AG10803 (cell line): ENCODE measurements around the gene ADAMTS10.

ENCODE experiments used
- DNase-seq: peaks from one replicate; pipeline ENCODE4 v3.0.0; 2010; ENCODE audit warnings: low read depth
- H3K4me3 ChIP-seq: 2 replicates; pipeline ENCODE4 v1.5.1; 2011; ENCODE audit warnings: mild to moderate bottlenecking, low read length, control low read depth
- TF ChIP-seq, protein P1 (sequence below): conservative IDR thresholded peaks from 2 replicates; pipeline ENCODE4 v1.5.1; 2011; ENCODE audit warnings: mild to moderate bottlenecking, low read length, control low read depth, inconsistent platforms

ADAMTS10 gene

DNA sequence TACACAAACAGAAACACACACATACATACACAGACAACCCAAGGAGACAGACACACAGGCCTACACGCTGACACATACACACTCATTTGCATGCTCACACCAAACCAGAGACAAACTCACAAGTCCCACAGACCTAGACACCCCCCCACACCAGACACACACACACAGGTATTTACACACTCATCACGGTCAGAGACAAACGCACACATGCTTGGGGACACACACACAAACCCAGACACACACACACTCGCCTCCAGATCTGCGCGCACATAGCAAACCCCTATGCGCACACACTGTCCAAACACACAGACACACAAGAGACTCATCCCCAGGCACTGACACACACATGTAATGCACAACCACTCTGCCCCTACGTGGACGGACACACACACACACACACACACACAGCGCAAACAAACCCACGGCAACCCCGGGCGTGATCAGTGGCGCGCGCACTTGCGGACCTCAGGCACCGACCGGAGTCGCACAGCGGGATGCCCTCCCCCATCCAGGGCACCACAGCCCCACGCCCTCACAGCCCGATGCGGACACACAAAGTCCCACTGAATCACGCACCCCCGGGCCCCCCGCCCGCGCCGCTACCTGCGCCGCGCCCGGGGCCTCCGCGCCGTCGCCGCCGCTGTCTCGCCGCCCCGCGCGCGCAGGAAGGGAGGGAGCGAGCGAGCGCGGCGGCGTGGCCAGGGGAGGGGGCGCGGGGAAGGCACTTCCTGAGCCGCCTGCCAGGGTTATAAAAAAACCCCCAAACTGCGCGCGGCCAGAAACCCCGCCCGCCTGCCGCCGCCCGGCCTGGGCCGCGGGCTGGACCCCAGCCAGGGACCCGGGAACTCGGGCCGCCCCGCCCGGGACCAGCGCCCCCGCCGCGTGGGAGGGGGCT, at the start of gene ADAMTS10:
ADAMTS10 (minus strand) TSS at position 675 of the 895 bp plus-strand sequence. CDS start 5,005 bp downstream, outside the sequence.
- peak within 1 kb of the TSS; percentile 88 for H3K4me3 ChIP-seq
- TF ChIP-seq, protein P1, sequence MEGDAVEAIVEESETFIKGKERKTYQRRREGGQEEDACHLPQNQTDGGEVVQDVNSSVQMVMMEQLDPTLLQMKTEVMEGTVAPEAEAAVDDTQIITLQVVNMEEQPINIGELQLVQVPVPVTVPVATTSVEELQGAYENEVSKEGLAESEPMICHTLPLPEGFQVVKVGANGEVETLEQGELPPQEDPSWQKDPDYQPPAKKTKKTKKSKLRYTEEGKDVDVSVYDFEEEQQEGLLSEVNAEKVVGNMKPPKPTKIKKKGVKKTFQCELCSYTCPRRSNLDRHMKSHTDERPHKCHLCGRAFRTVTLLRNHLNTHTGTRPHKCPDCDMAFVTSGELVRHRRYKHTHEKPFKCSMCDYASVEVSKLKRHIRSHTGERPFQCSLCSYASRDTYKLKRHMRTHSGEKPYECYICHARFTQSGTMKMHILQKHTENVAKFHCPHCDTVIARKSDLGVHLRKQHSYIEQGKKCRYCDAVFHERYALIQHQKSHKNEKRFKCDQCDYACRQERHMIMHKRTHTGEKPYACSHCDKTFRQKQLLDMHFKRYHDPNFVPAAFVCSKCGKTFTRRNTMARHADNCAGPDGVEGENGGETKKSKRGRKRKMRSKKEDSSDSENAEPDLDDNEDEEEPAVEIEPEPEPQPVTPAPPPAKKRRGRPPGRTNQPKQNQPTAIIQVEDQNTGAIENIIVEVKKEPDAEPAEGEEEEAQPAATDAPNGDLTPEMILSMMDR = no peak
- peak; percentile 47 for DNase-seq

DNA sequence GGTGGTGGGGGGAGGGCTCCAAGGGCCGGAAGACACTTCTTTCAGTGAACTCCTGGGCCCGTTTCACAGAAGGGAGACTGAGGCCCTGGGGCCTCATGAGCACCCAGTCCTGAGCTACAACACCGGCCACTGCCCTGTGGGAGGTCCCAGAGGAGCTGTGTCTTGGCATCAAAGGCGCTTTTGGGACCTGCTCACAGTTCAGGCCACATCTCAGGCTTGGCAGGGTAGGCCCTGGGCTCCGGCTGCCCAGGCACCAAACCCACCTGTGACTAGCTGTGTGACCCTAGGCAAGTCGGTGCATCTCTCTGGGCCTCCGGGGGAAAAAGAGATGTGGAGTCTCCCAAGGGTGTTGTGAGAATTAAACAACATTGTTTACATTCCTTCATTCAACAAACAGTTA, 49.4 kb upstream of the ADAMTS10 start:
- DNase-seq = no peak
- TF ChIP-seq, protein P1 = no peak
- no peak overlapping the region for H3K4me3 ChIP-seq

DNA sequence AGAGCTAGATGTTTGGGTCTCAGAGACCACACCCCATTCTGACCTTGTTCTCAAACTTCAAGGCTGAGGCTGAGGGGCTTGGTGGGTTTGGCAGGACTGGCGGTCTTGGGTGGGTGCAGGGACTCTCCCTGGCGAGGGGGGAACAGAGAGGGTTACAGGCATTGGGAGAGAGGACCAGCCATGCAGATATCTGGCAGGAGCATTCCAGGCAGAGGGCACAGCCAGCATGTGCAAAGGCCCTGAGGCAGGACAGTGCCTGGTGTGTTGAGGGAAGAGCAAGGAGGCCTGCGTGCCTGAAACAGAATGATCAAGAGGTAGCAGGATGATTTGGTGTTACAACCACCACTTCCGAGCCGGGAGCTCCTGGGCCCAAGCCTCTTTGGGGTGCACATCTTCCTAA, 47.4 kb upstream of the ADAMTS10 start:
- TF ChIP-seq, protein P1 = no peak
- no peak for DNase-seq
- H3K4me3 ChIP-seq = no peak overlapping the region

DNA sequence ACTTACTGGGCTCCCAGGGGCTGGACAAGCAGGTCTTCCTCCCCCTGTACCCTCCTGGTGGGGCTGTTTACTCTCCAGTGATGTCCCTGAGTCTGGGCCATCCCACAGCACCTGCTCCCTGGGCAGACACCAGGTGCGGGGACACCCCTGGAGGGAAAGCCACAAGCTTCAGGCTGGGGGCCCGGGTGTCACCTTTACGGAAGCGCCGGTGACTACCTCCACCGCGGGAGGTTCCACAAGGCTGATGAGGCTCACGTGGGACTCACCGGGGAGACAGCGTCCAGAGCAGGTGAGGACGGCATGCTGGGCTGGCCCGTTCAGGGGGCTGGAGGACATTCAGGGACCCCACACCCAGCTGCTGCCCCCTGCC, 44.8 kb upstream of the ADAMTS10 start:
- no peak overlapping the region for H3K4me3 ChIP-seq
- TF ChIP-seq, protein P1 = no peak
- no peak for DNase-seq

DNA sequence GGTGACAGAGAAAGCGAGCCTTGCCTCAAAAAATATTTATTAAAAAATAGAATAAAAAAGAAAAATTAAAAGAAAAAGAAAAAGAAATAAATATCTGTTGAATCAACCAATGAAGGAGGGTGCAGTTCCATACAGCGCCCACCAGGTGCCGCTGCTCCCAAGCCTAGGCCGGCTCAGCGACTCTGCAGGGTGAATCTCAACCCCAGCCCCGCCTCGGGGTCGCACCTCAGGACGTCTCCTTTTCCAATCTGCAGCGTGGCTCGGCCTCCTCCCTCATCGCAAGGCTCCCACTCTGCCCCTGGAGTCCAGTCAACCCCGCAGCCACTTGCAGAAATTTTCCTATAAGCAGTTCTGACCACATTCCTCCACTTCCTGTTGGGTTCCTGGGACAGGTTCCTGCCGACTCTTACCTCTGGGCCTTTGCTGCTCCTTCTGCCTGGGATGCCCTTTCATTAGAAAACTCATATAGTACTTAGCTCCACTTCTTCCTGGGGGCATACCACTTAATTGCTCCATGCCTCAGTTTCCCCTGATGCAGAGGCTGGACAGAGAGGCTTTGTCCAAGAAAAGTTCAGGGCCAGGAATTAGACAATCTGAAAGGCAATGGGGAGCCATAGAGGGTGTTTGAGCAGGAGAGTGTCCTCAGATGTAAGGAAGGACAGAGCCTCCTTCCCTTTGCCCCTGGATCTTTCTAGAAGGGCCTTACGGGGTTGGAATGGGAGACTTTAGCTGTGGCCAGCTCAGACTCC, 44.2 kb upstream of the ADAMTS10 start:
- DNase-seq = peak; percentile 23
- no peak overlapping the region; the same call in 1 of the 2 replicates for H3K4me3 ChIP-seq
- TF ChIP-seq, protein P1 = peak; percentile 92

DNA sequence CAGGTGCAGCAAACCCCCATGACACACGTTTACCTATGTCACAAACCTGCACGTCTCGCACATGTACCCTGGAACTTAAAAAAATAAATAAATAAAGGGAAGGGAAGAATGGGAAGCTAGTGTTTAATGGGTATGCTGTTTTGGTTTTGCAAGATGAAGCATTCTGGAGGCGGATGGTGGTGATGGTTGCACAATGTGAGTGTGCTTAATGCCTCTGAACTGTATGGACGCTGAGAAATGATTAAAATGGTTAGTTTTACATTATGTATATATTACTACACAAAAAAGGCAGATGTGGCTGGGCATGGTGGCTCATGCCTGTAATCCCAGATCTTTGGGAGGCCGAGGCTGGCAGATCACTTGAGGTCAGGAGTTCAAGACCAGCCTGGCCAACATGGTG, 37.7 kb upstream of the ADAMTS10 start:
- peak; percentile 12 for DNase-seq
- TF ChIP-seq, protein P1 = no peak
- H3K4me3 ChIP-seq = no peak overlapping the region
